ENCODE data around the gene CASS4.
A peak's percentile ranks its signal among the peaks of the same experiment; 100 is the strongest.
"Not testable (repeated sequence)": the region's sequence is repeated elsewhere in the genome, so short reads cannot be mapped to it uniquely, and the experiment has no call there.

CASS4 gene, protein sequence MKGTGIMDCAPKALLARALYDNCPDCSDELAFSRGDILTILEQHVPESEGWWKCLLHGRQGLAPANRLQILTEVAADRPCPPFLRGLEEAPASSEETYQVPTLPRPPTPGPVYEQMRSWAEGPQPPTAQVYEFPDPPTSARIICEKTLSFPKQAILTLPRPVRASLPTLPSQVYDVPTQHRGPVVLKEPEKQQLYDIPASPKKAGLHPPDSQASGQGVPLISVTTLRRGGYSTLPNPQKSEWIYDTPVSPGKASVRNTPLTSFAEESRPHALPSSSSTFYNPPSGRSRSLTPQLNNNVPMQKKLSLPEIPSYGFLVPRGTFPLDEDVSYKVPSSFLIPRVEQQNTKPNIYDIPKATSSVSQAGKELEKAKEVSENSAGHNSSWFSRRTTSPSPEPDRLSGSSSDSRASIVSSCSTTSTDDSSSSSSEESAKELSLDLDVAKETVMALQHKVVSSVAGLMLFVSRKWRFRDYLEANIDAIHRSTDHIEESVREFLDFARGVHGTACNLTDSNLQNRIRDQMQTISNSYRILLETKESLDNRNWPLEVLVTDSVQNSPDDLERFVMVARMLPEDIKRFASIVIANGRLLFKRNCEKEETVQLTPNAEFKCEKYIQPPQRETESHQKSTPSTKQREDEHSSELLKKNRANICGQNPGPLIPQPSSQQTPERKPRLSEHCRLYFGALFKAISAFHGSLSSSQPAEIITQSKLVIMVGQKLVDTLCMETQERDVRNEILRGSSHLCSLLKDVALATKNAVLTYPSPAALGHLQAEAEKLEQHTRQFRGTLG

DNA sequence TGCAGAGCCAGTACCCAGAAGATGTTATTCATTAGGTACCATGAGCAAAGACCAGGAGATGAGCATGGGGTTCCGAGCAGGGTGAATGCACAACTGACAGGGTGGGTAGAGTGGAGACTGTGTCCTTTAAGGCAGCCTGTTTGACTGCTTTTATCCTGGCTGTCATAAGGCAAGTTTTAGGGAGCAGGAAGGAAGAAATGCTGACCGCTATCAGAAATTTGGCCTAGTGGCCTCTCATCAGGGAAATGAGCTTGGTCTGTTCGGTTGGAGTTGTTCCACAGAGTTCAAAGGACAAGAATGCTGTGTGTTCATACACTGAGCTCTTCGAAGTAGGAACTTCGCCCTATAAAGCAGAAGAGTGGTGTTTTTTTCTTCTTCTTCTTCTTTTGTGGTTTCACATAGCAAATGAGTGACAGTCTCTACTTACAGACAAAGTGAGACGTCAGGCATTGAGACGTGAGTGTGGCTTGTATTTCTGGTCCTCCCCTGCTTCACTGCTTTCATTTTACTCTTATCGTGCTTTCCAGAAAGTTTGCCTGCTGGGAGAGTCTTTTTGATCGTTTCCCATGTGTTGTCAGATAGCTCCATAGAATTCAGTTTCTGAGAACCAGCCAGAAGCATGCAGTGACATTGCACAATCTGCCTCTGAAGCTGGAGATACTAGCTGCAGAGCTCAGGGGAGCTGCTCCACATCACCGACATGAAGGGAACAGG lies at the start of gene CASS4:
TSS of gene CASS4 (plus strand) at position 502 of the 714 bp plus-strand sequence. CDS start at position 701, 199 bp downstream.
- no peak for DNase-seq (ENCODE audit: low read depth)

DNA sequence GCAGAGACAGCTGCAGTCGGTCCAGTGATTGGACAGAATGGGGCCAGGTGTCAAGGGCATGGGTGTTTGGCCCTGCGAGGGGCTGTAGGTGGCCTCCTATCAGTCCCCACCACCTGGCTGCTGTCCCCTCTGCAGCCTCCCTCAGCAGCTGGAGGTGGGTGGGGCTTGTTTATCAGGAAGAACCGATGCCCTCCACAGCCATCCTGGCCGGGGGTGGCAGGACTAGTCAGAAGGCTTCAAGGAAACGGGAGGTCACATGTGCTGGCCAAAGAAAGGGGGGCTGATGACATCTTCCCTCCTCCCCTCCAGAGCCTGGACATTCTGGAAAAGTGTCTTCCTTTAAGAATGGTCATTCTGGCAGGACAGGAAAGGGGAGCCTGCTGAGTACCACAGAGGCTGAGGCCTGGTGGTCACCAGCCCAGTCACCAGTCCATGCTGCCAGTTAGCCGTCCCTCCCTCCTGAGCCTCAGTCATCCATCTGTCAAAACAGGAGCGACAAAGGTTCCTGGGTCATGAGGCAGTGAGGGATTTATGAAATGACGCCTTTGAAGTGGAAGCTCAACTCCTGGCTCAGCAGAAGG lies 49.1 kb upstream of the CASS4 start:
- DNase-seq (ENCODE audit: low read depth), result peak; percentile 34

DNA sequence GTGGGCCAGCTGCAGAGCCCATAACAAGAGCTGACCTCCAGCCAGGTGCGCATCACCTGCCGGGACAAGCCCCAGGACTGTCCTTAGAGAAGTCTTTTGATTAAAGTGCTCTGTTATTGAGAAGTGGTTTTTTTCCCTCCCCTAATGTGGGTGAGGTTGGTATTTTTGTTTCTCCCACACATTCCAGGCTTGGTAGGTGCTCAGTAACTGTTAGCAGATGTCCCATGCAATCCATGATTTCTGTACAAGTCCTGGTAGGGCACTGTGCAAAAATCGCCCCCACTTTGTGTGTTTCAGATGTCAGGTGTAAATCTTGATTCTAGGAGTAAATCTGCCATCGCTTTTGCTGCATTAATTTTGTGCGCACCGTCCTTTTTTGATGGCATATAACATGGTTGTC lies 48.6 kb upstream of the CASS4 start:
- no peak for DNase-seq (ENCODE audit: low read depth)

DNA sequence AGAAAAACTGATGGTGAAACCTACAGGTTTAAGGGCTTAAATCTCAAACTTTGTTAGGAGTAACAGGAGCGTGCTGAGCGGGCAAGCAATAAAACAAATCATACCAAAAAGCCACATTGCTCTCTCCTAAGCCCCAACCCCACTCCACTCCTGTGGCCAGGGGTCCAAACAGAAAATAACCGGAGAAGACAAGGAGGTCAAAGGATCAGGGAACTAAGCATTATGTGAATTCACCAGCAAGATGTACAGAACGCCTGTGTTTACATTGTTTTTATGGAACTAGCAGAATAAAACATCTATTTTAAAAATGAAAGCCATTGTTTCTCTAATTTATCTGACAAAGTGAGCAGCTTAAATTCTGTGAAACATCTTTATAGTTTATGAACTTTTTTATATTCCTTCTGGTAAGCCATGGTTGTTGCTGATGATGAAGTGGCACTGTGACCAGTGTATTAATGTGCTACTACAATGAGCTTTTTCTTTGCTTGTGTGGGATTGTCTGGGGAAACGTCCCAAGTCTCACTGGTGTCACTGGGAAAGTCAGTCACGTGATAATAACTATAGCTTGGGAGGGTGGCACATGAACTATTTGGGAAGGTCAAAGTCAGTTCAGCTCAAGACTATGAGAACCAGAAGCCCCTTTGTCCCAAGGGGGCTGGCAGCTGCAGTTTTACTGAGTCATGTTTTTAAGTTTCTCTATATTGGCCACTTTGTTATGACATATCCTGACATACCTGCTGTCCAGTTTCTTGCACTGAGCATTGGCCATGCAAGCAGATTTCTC lies 43.5 kb upstream of the CASS4 start:
- DNase-seq (ENCODE audit: low read depth), result no peak

DNA sequence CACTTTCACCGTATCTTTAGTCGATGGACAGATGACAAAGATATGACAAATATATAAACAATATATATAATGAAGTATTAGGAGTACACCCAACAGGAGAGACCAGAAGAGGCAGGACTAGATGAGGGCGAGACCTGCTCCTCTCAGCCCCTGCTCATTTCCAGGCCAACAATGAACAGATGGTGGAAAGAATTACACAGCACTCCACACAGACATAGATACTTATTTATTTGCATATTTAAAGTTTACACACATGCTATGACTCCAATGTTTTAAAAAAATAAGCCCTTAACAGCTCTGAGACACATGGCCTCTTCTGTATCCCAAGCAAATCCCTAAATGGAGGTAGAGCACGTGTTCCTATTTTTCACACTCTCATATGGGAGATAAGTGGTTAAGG lies 42.9 kb upstream of the CASS4 start:
- no peak for DNase-seq (ENCODE audit: low read depth)

DNA sequence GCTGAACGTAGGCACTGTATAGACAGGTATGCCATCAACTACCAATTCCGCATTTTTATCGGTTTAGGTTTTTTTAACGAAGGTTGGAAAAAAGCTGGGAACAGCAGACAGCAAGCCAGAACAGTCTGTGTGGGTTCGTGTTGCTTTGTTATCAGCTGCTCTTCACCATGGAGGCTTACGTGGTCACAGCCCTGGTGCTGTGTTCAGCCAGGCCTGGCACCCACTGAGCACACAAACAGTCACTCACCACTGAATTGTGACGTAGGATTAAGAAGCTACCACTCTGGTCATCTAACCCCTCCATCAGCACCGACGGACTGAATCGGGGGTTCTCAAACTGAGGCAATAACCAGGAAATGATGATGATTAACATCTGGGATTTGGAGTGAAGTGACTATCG lies 40.1 kb upstream of the CASS4 start:
- no peak for DNase-seq (ENCODE audit: low read depth)

DNA sequence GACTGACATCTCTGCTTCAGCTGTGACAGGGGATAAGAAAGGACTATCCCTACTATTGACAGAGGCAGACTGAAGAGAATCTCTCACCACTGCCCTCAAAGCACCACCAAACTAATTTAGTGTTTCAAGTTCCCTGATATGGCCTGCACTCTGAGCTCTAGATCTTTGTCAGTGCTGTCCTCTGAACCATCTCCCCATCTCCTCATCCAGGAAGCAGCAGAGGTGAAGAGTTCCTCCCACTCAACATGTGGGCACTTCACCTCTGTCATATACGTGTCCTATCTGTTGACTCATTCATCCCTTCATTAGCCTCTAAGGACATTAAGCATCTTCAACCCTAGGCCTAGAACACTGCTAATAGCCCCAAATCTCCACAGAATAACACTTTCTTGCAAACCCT lies 39.2 kb upstream of the CASS4 start:
- no peak for DNase-seq (ENCODE audit: low read depth)

DNA sequence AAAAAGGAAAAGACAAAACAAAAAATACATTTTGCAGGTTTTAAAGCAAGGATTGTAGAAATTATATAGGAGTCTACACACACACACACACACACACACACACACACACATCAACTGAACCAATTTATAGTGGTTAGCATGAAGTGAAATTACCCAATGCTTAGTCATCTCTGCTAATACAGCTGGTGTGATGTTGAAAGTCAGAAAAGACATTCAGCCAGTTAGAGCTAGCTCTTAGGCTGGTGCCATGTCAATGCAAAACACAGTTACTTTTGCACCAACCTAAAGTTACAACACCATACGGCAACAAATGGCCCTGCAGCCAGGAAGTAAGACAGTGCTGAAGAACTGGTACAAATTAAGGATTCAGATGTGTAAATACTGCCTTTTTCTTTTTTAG lies 38.1 kb upstream of the CASS4 start:
- DNase-seq (ENCODE audit: low read depth), result peak; percentile 94

DNA sequence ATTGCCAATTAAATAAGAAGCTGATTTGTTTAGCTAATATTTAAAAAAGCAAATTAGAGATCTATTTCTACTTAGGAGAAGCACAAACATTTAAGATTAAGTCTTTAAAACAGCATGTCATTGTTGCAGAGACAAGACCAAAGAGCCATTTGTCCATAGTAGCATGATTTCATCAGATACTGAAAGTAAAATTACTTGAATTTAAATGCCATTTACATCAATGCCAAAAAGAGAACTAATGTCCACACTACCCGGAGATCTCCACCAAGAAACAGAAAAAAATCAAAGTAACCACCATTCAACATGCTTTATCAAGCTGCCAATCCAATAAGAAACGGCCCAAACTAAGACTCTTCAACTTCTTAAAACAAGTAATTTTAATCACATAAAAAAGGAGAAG lies 35.7 kb upstream of the CASS4 start:
- no peak for DNase-seq (ENCODE audit: low read depth)

DNA sequence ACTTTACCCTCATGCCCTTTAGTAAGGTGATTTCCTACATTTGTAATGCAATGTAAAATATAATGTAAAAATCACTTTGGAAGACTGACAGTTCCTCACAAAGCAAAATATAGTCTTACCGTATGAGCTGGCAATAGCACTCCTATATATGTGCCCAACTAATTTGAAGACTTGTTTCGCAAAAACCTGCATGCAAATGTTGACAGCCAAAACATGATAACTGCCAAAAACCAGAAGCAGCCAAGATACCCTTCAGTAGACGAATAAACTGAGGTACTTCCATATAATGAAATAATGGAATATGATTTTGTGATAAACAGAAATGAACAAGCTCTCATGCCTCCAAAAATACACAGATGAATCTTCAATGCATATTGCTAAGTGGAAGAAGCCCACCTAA lies 33.7 kb upstream of the CASS4 start:
- no peak for DNase-seq (ENCODE audit: low read depth)

DNA sequence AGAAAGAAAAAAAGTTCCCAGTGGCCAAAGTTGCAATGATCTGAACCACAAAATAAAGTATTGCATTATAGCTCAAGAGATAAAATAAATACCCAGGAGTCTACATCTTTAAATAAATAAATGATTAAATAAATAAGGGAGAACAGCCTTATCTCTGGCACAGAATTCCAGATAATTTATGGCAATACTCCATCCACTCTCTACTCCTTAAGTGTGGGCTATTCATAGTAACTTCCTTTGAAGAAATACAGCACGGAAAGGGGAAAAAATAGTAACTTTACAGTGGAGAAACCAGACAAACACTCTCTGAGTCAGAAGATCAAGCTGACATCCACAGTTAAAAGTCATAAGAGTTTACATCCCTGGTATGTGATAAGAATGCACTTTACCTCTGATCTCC lies 31.7 kb upstream of the CASS4 start:
- no peak for DNase-seq (ENCODE audit: low read depth)

DNA sequence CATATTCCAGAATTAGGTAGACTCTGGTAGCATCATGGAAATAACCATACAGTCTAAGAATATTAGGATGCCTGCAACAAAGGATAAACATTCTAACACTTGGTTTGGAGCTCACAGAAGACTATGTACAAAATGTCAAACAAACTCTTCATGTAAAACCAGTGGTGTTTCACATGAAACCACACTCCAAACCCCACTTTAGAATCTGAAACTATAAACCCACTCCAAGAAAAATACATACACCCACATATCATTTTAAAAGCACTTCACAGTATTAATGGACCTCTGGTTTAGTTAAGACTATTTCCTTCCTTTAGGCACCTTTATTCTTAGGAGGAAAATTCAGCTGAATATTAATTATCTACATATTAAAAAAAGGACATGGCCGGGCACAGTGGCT lies 30.6 kb upstream of the CASS4 start:
- no peak for DNase-seq (ENCODE audit: low read depth)

DNA sequence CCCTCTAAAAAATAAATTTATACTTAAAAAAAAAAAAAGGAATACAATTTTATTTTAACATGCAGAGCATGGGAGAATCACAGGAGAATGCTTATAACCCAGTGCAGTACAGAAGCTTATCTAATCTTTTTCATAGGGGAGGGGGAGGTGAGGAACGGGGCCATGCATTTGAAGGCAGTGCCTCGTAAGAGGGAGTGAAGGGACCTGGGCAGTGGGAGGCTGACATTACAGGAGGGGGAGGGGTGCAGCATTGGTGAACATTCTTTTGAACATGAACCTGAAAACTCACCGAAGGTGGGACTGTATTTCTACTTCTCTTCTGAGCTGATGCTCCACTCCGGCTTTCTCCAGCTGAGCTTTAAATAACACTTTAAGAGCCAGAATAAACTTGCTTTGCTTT lies 29.4 kb upstream of the CASS4 start:
- no peak for DNase-seq (ENCODE audit: low read depth)

DNA sequence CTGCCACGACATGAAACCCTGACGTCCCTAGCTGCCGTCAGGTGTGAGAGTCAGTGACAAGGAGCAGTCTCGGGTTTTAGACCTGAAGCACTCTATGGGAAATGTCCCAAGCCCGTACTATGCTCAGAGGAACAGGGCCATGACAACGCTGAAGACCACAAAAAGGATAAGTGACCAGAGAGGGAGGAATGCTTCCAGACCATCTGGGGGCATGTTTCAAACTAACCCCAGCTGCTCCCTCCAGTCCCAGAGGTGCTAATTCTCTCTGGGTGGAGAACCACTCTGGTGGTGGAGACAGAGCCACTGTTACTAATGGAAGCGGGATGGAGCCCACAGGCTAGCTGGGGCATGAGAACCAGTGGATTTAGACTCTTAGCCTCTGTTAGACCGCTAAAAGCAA lies 28.7 kb upstream of the CASS4 start:
- no peak for DNase-seq (ENCODE audit: low read depth)

DNA sequence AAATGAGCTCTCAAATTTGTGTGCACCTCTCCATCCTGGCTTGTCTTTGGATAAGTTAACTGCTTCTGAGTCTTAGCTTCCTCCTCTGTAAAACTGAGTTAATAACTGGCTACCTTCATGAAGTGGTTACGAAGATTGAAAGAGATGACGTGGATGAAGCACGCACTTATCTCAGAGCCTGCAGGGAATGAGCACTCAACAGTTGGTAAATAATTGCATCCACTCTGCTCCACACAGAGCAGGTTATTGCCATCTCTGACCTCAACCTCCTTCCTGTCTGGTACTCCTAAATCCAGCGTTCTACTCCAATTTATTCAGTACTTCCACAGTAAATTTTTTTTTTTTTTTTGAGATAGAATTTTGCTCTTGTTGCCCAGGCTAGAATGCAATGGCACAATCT lies 26.9 kb upstream of the CASS4 start:
- no peak for DNase-seq (ENCODE audit: low read depth)

DNA sequence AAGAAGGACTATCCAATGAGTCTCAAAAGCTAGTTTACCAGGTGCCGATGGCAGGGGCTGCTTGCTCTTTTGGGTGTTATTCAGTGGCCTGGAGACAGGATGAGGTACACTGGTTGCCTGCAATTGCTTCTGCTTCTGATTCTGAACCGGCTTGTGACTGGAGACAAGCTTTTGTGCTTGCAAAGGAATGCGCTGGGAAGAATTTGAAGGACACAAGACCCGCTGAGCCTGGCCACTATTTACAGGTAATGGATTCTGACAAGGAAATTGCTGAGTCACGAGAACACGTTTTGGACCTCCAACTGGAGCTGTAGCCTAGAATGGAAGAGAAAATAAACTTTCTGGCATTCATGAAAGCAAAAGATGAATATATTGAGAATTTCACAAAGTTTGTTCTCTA lies 25.8 kb upstream of the CASS4 start:
- DNase-seq (ENCODE audit: low read depth), result no peak

DNA sequence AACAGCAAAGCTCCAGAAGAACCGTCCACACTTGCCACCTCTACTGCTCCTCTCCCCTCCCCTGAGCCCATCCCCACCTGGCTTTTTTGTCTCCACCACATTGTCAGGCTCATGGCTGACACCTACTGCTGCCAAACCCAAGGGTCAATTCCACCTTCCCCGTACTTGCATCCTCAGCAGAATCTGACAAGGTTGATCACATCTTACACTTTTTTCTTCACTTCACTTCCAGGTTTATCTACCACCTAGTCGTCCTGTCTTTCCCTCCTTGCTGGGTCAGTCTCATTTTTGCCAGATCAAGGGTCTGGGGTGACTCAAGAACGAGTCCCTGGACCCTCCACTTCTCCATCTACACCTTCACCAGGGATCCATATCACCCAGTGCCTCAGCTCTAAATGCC lies 23.2 kb upstream of the CASS4 start:
- DNase-seq (ENCODE audit: low read depth), result no peak

DNA sequence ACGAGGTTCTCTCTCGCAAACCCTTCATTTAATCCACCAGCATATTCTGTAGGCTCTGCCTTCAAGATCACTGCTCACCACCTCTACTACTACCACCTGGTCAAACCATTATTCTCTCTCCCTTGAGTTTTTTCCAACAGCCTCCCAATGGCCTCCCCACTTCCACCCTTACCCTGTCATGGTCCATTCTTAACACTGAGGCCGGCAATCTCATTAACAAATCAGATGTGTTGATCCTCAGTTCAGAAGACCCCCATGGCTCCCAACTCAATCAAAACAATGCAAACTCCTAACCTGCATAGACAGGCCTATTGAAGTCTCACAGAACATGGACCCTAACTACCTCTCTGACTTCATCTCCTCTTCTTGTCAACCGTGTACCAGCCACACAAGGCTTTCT lies 22.3 kb upstream of the CASS4 start:
- DNase-seq (ENCODE audit: low read depth), result no peak

DNA sequence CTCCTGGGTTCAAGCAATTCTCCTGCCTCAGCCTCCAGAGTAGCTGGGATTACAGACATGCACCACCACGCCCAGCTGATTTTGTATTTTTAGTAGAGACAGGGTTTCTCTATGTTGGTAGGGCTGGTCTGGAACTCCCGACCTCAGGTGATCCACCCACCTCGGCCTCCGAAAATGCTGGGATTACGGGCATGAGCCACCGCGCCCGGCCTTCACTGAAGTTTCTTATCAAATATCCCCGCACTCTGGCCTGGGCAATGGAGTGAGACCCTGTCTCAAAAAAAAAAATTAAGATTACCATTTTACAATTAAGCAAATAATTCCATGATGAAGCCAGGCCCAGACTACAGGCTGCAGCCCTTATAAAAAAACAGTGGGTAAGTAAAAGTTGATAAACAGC lies 21.7 kb upstream of the CASS4 start:
- DNase-seq (ENCODE audit: low read depth), result not testable (repeated sequence)

DNA sequence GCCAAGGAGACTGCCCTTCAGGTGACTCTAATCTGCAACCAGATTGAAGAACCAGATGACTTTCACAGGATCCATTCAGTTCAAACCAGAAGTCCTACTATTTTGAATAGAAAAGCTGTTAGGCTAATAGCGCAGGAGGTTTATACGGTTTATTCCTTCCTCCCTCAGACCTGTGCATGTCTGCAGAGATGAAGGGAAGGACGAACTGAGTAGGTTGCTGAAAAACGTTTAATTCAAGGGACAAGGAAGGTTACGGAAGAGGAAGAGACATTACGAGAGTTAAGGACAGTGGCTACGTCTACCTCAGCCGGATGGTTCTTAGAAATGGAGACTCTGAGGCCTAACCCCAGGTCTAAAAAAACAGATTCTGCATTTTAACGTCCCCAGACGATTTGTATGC lies 21.0 kb upstream of the CASS4 start:
- DNase-seq (ENCODE audit: low read depth), result no peak

DNA sequence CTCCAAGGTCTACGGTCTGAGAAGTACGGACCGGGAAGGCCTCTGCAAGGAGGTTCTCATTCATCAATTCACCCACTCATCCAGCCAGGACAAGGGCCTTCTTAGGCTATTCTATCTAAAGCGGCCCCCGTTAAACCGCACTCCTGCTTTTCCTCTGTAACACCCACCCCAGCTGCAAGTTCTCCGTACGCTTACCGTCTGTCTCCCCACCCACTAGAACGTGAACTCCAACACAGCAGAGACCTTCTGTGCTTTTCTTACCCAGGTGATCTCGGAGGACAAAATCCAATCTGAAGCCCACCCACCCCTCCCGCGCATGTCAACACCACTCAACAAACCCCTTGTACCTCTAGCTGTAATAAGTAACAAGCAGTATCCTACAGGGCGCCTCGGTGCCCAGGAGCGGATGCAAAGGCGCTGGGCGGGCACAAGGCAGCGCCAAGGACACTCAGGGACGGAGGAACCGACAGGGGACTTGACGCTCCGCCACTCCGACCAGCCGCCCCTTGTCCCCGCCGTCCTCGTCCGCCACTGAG lies 20.4 kb upstream of the CASS4 start:
- peak; percentile 43 for DNase-seq (ENCODE audit: low read depth)
